BLaER1 treated with 17β-estradiol and CSF1 and Interleukin-3, amounts not matched to agents 10 nM and 100 nM (cell line): ENCODE data around the gene TRAK2.

Experiments
- H3K27ac ChIP-seq, 11 experiments: shearing (Covaris generic); formaldehyde crosslinking; 2 replicates each; pipeline ENCODE4 v1.8.1; 2022
- H3K27me3 ChIP-seq, 11 experiments: shearing (Covaris generic); formaldehyde crosslinking; 2 replicates each; pipeline ENCODE4 v1.8.1; 2022
- H3K36me3 ChIP-seq, 11 experiments: shearing (Covaris generic); formaldehyde crosslinking; 2 replicates each; pipeline ENCODE4 v1.8.1; 2022
- H3K4me1 ChIP-seq, 10 experiments: shearing (Covaris generic); formaldehyde crosslinking; 2 replicates each; pipeline ENCODE4 v1.8.1; 2022
- H3K4me2 ChIP-seq, 11 experiments: shearing (Covaris generic); formaldehyde crosslinking; 2 replicates each; pipeline ENCODE4 v1.8.1; 2022
- H3K4me3 ChIP-seq, 10 experiments: shearing (Covaris generic); formaldehyde crosslinking; 2 replicates each; pipeline ENCODE4 v1.8.1; 2022
- H3K9ac ChIP-seq, 11 experiments: shearing (Covaris generic); formaldehyde crosslinking; 2 replicates each; pipeline ENCODE4 v1.8.1; 2022
- H3K9me3 ChIP-seq, 11 experiments: shearing (Covaris generic); formaldehyde crosslinking; replicated peaks in 1 of 11; 2 replicates each; pipeline ENCODE4 v1.8.1; 2022
- H4K20me1 ChIP-seq, 11 experiments: shearing (Covaris generic); formaldehyde crosslinking; 2 replicates each; pipeline ENCODE4 v1.8.1; 2022
- Cebpa-rat ChIP-seq, 11 experiments: shearing (Covaris generic); IDR thresholded peaks; 2 replicates each; pipeline ENCODE4 v1.8.1; 2022

The TRAK2 gene

DNA sequence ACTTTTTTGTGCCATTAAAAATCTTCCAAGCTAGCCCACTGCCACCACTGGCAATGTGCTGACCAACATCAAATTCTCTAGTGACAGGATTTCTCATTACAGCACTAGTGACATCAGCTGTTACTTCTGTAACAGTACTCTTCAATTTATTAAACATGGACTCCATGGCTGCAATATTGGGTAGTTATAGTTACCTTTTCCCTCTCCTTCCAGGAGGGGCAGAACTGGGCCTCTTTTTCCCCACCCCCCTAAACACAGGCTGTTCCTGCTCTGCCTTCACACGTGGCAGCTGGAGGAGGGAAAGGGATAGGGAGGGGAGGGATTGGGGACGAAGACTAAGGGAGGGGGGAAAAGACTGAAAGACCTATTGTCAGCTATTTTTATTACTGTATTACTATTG is 38.1 kb downstream of the TRAK2 start:
- TF ChIP-seq Cebpa-rat (IDR thresholded peaks at IDR 0.05): no peak
- Histone ChIP-seq H3K27ac (peak overlapping the region in 4 of 11 experiments; percentile 28 to 57 (median 48); a peak in 5 of 22 replicates), H4K20me1 (peaks cover 0 to 17% (median 0%) of the 10 kb centered on the region in 11 experiments; a peak in 3 of 22 replicates), H3K27me3 (no peaks in the 10 kb centered on the region), H3K9ac (no peak overlapping the region), H3K36me3 (peaks cover 10 to 38% (median 19%) of the 10 kb centered on the region in 11 experiments; a peak in 18 of 22 replicates), H3K9me3 (peaks cover 10 to 27% (median 22%) of the 10 kb centered on the region in 11 experiments; a peak in 19 of 22 replicates), H3K4me1 (peaks cover 29 to 54% (median 44%) of the 10 kb centered on the region in 10 experiments), H3K4me3 (no peak overlapping the region), H3K4me2 (peak overlapping the region in 10 of 11 experiments; percentile 65 to 91 (median 78); a peak in 19 of 22 replicates)

GRCh38 chr2:201411421-201411820 is 39.8 kb downstream of the TRAK2 start:
- no peak overlapping the region for H3K9ac ChIP-seq
- H3K4me1 ChIP-seq: peaks cover 29 to 57% (median 48%) of the 10 kb centered on the region in 10 experiments
- no peak for TF ChIP-seq Cebpa-rat (IDR thresholded peaks at IDR 0.05)
- H3K9me3 ChIP-seq: peaks cover 10 to 27% (median 22%) of the 10 kb centered on the region in 11 experiments; a peak in 19 of 22 replicates
- no peak overlapping the region for H3K4me3 ChIP-seq
- H3K27me3 ChIP-seq: no peaks in the 10 kb centered on the region
- H3K4me2 ChIP-seq: peak overlapping the region in 7 of 11 experiments; percentile 1 to 91 (median 80); a peak in 8 of 22 replicates
- H3K36me3 ChIP-seq: peaks cover 10 to 31% (median 19%) of the 10 kb centered on the region in 11 experiments; a peak in 17 of 22 replicates
- no peak overlapping the region for H3K27ac ChIP-seq
- peaks cover 0 to 16% (median 0%) of the 10 kb centered on the region in 11 experiments; a peak in 2 of 22 replicates for H4K20me1 ChIP-seq

DNA sequence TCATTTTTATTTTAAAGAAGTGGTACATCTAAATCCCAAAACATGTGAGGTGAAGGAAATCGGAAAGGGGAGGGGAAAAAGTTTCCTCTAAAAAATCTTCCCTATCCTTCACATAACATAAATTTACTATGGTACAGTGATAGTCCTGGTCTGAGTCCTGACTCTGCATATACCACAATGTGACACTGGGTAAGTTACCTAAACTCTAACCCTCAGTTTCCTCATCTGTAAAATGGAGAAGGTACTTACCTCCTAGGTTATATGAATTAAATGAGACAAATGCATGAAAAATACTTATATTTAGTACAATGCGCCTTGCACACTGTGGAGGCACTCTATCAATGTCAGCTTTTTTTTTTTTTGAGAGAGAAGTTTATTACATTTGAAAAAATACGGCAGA is 42.3 kb downstream of the TRAK2 start:
- H3K4me1 ChIP-seq: peaks cover 15 to 42% (median 30%) of the 10 kb centered on the region in 10 experiments
- H4K20me1 ChIP-seq: peaks cover 0 to 3% (median 0%) of the 10 kb centered on the region in 11 experiments; a peak in 1 of 22 replicates
- no peak overlapping the region for H3K4me3 ChIP-seq
- H3K27me3 ChIP-seq: no peaks in the 10 kb centered on the region
- TF ChIP-seq Cebpa-rat (IDR thresholded peaks at IDR 0.05): no peak
- H3K9me3 ChIP-seq: peaks cover 10 to 27% (median 22%) of the 10 kb centered on the region in 11 experiments; a peak in 19 of 22 replicates
- no peak overlapping the region for H3K9ac ChIP-seq
- H3K27ac ChIP-seq: no peak overlapping the region
- no peak overlapping the region for H3K4me2 ChIP-seq
- H3K36me3 ChIP-seq: peaks cover 10 to 45% (median 29%) of the 10 kb centered on the region in 11 experiments; a peak in 17 of 22 replicates

GRCh38 chr2:201407265-201407664 is 44.0 kb downstream of the TRAK2 start:
- Histone ChIP-seq H3K36me3 (peaks cover 10 to 52% (median 29%) of the 10 kb centered on the region in 11 experiments; a peak in 17 of 22 replicates), H3K4me1 (peaks cover 0 to 33% (median 17%) of the 10 kb centered on the region in 10 experiments; a peak in 17 of 20 replicates), H3K9me3 (peaks cover 10 to 27% (median 22%) of the 10 kb centered on the region in 11 experiments; a peak in 19 of 22 replicates), H3K9ac (0 out of 22 replicates have a peak overlapping the region, but pooled peaks of 1 of the 11 experiments have one; percentile 41), H3K27me3 (no peaks in the 10 kb centered on the region), H4K20me1 (no peaks in the 10 kb centered on the region), H3K27ac (peak overlapping the region in 1 of 11 experiments; percentile 17; a peak in 1 of 22 replicates), H3K4me2 (peak overlapping the region in 2 of 11 experiments; percentile 33 to 69; a peak in 2 of 22 replicates), H3K4me3 (no peak overlapping the region; a peak in 1 of 20 replicates)
- TF ChIP-seq Cebpa-rat (IDR thresholded peaks at IDR 0.05): no peak

- Histone ChIP-seq H3K9ac (peak overlapping the region in 2 of 11 experiments; percentile 41 to 54; a peak in 2 of 22 replicates), H3K9me3 (peaks cover 10 to 18% (median 15%) of the 10 kb centered on the region in 11 experiments; a peak in 19 of 22 replicates), H3K4me2 (peak overlapping the region in 6 of 11 experiments; percentile 22 to 71 (median 41); a peak in 9 of 22 replicates), H3K27me3 (no peaks in the 10 kb centered on the region), H3K4me1 (peaks cover 0 to 33% (median 7%) of the 10 kb centered on the region in 10 experiments; a peak in 13 of 20 replicates), H3K27ac (peak overlapping the region in 2 of 11 experiments; percentile 40 to 58; a peak in 2 of 22 replicates), H3K4me3 (peak overlapping the region in 2 of 10 experiments; percentile 12 to 29; a peak in 2 of 20 replicates), H4K20me1 (no peaks in the 10 kb centered on the region), H3K36me3 (peaks cover 13 to 52% (median 21%) of the 10 kb centered on the region in 11 experiments; a peak in 17 of 22 replicates)
- TF ChIP-seq Cebpa-rat (IDR thresholded peaks at IDR 0.05): peak in 5 of 11 experiments; percentile 21 to 89 (median 54); a peak in 7 of 22 replicates
These were observed 45.1 kb downstream of the TRAK2 start for GRCh38 chr2:201406077-201406662.

DNA sequence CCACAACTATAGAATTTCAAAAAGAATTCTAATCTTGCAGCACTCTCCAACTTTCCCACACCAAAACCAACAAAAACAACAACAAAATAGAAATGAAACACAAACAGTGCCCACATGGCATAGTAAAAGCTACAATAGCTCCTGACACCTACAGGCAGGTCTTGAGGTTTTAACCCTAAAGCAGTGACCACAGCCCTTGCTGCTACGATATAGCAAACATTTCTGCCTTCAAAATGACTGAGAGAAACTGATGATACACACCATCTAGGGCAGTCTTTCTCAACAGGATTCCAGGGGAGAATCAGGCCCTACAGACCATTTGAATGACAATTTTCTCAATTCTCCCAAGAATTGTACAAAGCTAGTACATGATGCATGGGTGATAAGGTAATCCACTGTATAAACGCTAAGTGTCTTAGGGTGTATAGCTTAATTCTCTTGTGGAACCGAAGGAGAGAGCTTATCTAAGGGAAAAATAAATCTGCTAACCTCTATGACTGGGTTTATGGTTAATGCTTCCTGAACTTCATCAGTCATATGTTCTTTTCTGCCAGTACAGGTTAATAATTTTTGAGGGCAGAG is 46.5 kb downstream of the TRAK2 start:
- H3K27me3 ChIP-seq: no peaks in the 10 kb centered on the region
- peaks cover 3 to 53% (median 12%) of the 10 kb centered on the region in 11 experiments; a peak in 16 of 22 replicates for H3K36me3 ChIP-seq
- no peaks in the 10 kb centered on the region for H4K20me1 ChIP-seq
- peak overlapping the region in 2 of 11 experiments; percentile 17 to 69; a peak in 1 of 22 replicates for H3K4me2 ChIP-seq
- H3K27ac ChIP-seq: no peak overlapping the region
- H3K9ac ChIP-seq: no peak overlapping the region
- H3K4me3 ChIP-seq: no peak overlapping the region
- peaks cover 0 to 5% (median under 1%) of the 10 kb centered on the region in 11 experiments; a peak in 11 of 22 replicates for H3K9me3 ChIP-seq
- peaks cover 0 to 33% (median 6%) of the 10 kb centered on the region in 10 experiments; a peak in 8 of 20 replicates for H3K4me1 ChIP-seq
- no peak for TF ChIP-seq Cebpa-rat (IDR thresholded peaks at IDR 0.05)

DNA sequence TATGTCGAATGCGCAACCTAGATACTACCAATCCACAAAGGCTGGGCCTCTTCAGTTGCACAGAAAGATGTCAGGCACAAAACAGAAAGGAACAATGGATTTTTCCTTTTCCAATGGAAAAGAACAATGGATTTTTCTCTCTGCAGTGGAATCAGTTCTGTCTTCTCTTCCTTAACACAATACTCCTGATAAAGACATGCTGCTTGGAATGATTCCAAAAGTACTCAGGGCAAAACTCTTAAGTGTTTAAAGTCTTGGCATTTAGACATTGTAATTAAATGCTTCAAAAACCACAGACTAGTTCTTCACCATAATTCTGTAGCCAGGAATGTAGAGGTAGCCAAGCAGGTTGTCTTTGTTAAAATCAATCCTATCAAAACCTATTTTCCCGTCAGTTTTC is 47.4 kb downstream of the TRAK2 start:
- Histone ChIP-seq H3K27ac (no peak overlapping the region), H3K4me3 (no peak overlapping the region), H3K9me3 (no peaks in the 10 kb centered on the region), H3K4me2 (peak overlapping the region in 1 of 11 experiments; percentile 9; a peak in 1 of 22 replicates), H3K27me3 (no peaks in the 10 kb centered on the region), H4K20me1 (no peaks in the 10 kb centered on the region), H3K9ac (no peak overlapping the region), H3K4me1 (peaks cover 0 to 33% (median 6%) of the 10 kb centered on the region in 10 experiments; a peak in 8 of 20 replicates), H3K36me3 (peaks cover 6 to 62% (median 20%) of the 10 kb centered on the region in 11 experiments; a peak in 18 of 22 replicates)
- no peak for TF ChIP-seq Cebpa-rat (IDR thresholded peaks at IDR 0.05)

DNA sequence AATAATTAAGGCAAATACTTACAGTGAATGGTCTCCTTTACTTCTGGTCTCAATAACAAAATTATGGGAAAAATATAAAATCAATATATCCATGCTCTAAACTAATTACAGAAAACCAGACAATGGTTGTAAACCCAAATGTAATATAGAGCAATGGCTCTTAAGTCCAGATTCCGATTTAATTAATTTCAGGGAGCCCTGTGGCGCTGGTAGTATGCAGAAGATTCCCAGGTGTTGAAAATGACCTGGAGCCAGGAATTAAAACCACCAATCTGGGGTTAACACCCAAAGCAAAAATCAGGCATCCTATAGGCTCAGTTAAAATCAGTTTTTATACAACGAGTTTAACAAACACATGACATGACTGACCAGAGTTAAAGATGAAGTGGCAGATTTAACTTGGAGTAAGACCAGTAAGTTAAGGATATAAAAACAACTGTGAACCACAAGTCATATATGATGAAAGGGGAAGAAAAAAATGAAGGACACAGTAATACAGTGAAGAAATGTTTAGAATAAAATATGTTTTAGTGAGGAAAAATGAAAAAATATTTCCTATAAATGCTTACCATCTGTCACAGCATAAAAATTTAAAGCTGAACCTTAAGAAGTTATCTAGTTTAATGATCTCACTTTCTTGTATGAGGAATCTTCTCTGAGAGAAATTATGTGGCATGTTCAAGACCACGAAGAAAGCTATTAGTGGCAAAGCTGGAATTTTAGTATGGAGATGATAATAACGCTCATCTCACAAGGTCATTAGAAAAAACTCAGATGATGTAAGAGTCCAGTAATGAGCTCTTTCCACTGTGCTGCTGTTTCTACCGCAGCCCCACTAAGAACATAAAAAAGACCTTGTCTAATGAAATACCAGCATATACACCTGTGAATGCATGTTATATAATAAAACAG is 48.4 kb downstream of the TRAK2 start:
- Histone ChIP-seq H3K36me3 (peaks cover 9 to 72% (median 28%) of the 10 kb centered on the region in 11 experiments), H3K9me3 (no peaks in the 10 kb centered on the region), H3K4me2 (no peak overlapping the region), H3K27me3 (no peaks in the 10 kb centered on the region), H4K20me1 (no peaks in the 10 kb centered on the region), H3K4me3 (no peak overlapping the region), H3K27ac (no peak overlapping the region), H3K9ac (no peak overlapping the region), H3K4me1 (peaks cover 0 to 33% (median 6%) of the 10 kb centered on the region in 10 experiments; a peak in 8 of 20 replicates)
- TF ChIP-seq Cebpa-rat (IDR thresholded peaks at IDR 0.05): no peak
